ENCODE data around the gene PITPNC1. TPM values are rescaled to one million over a fixed set of nuclear protein-coding genes. Genes with fewer than 3 reads are reported as not detected.
A peak's percentile ranks its signal among the peaks of the same experiment; 100 is the strongest.

The PITPNC1 gene
- polyA plus RNA-seq, 1 of the 3 experiments (the other 2 are of a cell fraction) = 18.4 TPM

DNA sequence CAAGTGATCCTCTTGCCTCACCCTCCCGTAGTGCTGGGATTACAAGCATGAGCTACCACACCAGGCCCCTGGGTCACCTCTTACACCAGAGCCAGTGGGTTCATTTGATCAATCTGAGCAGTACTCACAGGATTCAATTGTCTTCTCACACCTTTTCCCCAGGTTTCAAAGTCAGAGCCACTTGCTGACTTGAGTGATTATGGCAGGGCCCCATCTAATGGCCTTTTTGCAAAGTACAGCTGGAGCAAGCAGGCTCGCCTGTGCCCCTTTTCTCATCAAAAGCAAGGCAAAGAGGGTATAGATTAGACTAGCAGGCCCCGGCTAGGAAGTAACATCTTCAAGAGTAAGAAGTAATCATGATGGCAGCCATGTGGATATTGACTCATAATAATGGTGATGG, 225.9 kb downstream of the PITPNC1 start:
- Histone ChIP-seq H3K4me1 (ENCODE audit: control insufficient read depth in 1 of 2, insufficient read depth in 2 of 2, low read depth in 1 of 2, low read length in 1 of 2) (peaks cover 24 to 33% of the 10 kb centered on the region in 2 experiments), H4K20me1 (ENCODE audit: insufficient read depth) (no peaks in the 10 kb centered on the region), H3K27ac (ENCODE audit: low read depth in 2 of 2, low read length in 1 of 2) (no peak overlapping the region), H3K9me3 (peaks cover 7% of the 10 kb centered on the region; the same call in 1 of the 2 replicates), H3K4me2 (no peak overlapping the region), H3K9ac (no peak overlapping the region), H3K9me2 (no peaks in the 10 kb centered on the region), H3F3A (replicated peaks; ENCODE audit: insufficient read depth) (peaks cover 7% of the 10 kb centered on the region), H3K36me3 (replicated peaks in 1 of 2; ENCODE audit: control insufficient read depth in 1 of 2, insufficient read depth in 2 of 2, low read length in 1 of 2) (no peaks in the 10 kb centered on the region), H3K27me3 (ENCODE audit: insufficient read depth) (no peaks in the 10 kb centered on the region), H2AFZ (ENCODE audit: low read depth) (no peak overlapping the region), H3K4me3 (ENCODE audit: low read depth in 2 of 2, low read length in 1 of 2) (no peak overlapping the region), H3K79me2 (ENCODE audit: insufficient read depth) (no peaks in the 10 kb centered on the region)
- ChIA-PET POLR2A (no interaction called here), CTCF (interaction anchor here (0.7 to 10.5 kb wide), 25 partner anchors 10 to 231 kb away, joined by 3 to 111 read pairs (median 4); partner anchors contain the start of gene PITPNC1)
- DNase-seq = peak; percentile 42
- 82% methylated on average over 3 of the region's 3 CpGs for WGBS (ENCODE audit: low lambda C conversion rate)
- TF ChIP-seq SMC3 (IDR thresholded peaks at IDR 0.05; ENCODE audit: low read depth, low read length) (peak; percentile 64; the same call in 1 of the 2 replicates), FOXJ3 (CRISPR knock-in tag; IDR thresholded peaks at IDR 0.05) (no peak), RAD21 (IDR thresholded peaks at IDR 0.05; ENCODE audit: low read length) (peak; percentile 85), ELF1 (IDR thresholded peaks at IDR 0.05) (no peak), RFX5 (IDR thresholded peaks at IDR 0.05; ENCODE audit: low read length) (no peak), GABPA (IDR thresholded peaks at IDR 0.05; ENCODE audit: low read depth) (no peak), FOSL2 (IDR thresholded peaks at IDR 0.05; ENCODE audit: borderline replicate concordance, low read depth) (no peak), YY1 (IDR thresholded peaks at IDR 0.05; ENCODE audit: low read depth) (no peak)
- TF ChIP-seq, protein P1, sequence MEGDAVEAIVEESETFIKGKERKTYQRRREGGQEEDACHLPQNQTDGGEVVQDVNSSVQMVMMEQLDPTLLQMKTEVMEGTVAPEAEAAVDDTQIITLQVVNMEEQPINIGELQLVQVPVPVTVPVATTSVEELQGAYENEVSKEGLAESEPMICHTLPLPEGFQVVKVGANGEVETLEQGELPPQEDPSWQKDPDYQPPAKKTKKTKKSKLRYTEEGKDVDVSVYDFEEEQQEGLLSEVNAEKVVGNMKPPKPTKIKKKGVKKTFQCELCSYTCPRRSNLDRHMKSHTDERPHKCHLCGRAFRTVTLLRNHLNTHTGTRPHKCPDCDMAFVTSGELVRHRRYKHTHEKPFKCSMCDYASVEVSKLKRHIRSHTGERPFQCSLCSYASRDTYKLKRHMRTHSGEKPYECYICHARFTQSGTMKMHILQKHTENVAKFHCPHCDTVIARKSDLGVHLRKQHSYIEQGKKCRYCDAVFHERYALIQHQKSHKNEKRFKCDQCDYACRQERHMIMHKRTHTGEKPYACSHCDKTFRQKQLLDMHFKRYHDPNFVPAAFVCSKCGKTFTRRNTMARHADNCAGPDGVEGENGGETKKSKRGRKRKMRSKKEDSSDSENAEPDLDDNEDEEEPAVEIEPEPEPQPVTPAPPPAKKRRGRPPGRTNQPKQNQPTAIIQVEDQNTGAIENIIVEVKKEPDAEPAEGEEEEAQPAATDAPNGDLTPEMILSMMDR (IDR thresholded peaks at IDR 0.05) = peak; percentile 57

DNA sequence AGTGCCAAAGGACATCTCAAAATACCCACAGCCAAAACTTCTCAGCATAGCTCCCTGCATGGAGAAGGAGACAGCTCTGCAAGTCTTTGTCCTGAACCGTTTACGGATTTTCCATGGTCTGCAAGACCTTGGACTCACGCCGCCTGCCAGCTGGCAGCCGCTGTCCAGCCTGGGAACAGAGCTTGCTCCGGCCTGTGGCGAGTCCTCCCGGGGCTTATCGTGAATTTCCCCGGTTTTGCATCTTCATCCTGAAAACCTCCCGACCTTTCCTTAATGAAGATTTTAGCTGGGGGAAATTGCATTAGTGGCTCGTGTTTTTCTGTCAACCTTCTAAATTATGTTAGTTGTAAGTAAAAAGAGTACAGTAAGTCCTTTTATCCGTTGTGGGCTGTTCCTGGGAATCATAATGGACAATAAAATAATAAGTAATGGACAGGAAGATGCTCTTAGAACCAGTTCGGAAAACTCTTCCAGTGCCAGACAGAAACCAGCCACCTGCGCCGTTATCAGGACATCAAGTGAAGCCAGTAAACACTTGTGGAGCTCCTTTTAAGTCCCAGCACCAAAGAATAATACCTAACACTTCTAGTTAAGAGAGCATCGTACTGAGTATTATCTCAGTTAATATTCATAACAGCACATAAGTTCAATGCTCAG, 228.3 kb downstream of the PITPNC1 start:
- no peaks in the 10 kb centered on the region for H3K27me3 ChIP-seq (ENCODE audit: insufficient read depth)
- no peak overlapping the region for H2AFZ ChIP-seq (ENCODE audit: low read depth)
- peaks cover 5% of the 10 kb centered on the region; the same call in 1 of the 2 replicates for H3K9me3 ChIP-seq
- no peak overlapping the region; a peak in 1 of 4 replicates for H3K4me3 ChIP-seq (ENCODE audit: low read depth in 2 of 2, low read length in 1 of 2)
- no peaks in the 10 kb centered on the region for H3K36me3 ChIP-seq (replicated peaks in 1 of 2; ENCODE audit: control insufficient read depth in 1 of 2, insufficient read depth in 2 of 2, low read length in 1 of 2)
- peaks cover 19% of the 10 kb centered on the region for H3F3A ChIP-seq (replicated peaks; ENCODE audit: insufficient read depth)
- peak; percentile 77 for DNase-seq
- ChIA-PET CTCF (interaction anchor here (0.6 to 10.5 kb wide), 24 partner anchors 11 to 235 kb away, joined by 3 to 111 read pairs (median 4); partner anchors contain the start of gene PITPNC1), POLR2A (interaction anchor here (0.5 to 2.8 kb wide), 16 partner anchors 11 to 230 kb away, joined by 3 to 17 read pairs (median 4); no protein-coding TSS in a partner anchor)
- no peaks in the 10 kb centered on the region for H3K9me2 ChIP-seq
- no peaks in the 10 kb centered on the region for H4K20me1 ChIP-seq (ENCODE audit: insufficient read depth)
- H3K79me2 ChIP-seq (ENCODE audit: insufficient read depth) = no peaks in the 10 kb centered on the region
- no peak overlapping the region for H3K9ac ChIP-seq
- H3K4me2 ChIP-seq = no peak overlapping the region
- 65% methylated on average over 17 of the region's 17 CpGs for WGBS (ENCODE audit: low lambda C conversion rate)
- H3K27ac ChIP-seq (ENCODE audit: low read depth in 2 of 2, low read length in 1 of 2) = peak overlapping the region; percentile 82 to 95; a peak in 3 of 4 replicates
- peaks cover 30 to 37% of the 10 kb centered on the region in 2 experiments for H3K4me1 ChIP-seq (ENCODE audit: control insufficient read depth in 1 of 2, insufficient read depth in 2 of 2, low read depth in 1 of 2, low read length in 1 of 2)
- TF ChIP-seq SIN3A (IDR thresholded peaks at IDR 0.05; ENCODE audit: borderline replicate concordance, low read depth, low read length) = no peak
- TF ChIP-seq RAD21 (IDR thresholded peaks at IDR 0.05; ENCODE audit: low read length) = peak; percentile 32; the same call in 1 of the 2 replicates
- peak; percentile 71 for TF ChIP-seq RCOR1 (IDR thresholded peaks at IDR 0.05; ENCODE audit: low read length)
- TF ChIP-seq, protein P2, sequence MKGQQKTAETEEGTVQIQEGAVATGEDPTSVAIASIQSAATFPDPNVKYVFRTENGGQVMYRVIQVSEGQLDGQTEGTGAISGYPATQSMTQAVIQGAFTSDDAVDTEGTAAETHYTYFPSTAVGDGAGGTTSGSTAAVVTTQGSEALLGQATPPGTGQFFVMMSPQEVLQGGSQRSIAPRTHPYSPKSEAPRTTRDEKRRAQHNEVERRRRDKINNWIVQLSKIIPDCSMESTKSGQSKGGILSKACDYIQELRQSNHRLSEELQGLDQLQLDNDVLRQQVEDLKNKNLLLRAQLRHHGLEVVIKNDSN (IDR thresholded peaks at IDR 0.05; ENCODE audit: borderline replicate concordance, low read depth) = no peak
- no peak for TF ChIP-seq EP300 (IDR thresholded peaks at IDR 0.05; ENCODE audit: borderline replicate concordance in 1 of 2, low read depth in 1 of 2, low read length in 1 of 2)
- TF ChIP-seq, protein P3, sequence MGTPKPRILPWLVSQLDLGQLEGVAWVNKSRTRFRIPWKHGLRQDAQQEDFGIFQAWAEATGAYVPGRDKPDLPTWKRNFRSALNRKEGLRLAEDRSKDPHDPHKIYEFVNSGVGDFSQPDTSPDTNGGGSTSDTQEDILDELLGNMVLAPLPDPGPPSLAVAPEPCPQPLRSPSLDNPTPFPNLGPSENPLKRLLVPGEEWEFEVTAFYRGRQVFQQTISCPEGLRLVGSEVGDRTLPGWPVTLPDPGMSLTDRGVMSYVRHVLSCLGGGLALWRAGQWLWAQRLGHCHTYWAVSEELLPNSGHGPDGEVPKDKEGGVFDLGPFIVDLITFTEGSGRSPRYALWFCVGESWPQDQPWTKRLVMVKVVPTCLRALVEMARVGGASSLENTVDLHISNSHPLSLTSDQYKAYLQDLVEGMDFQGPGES (IDR thresholded peaks at IDR 0.05; ENCODE audit: low read depth, low read length) = no peak
- no peak for TF ChIP-seq TAF1 (IDR thresholded peaks at IDR 0.05; ENCODE audit: borderline replicate concordance, low read depth, low read length)
- TF ChIP-seq MXI1 (IDR thresholded peaks at IDR 0.05; ENCODE audit: low read depth, low read length) = peak; percentile 69
- 0 out of 2 replicates have a peak, but pooled peaks have one; percentile 55 for TF ChIP-seq FOXJ3 (CRISPR knock-in tag; IDR thresholded peaks at IDR 0.05)
- no peak for TF ChIP-seq YY1 (IDR thresholded peaks at IDR 0.05; ENCODE audit: low read depth)
- TF ChIP-seq, protein P4, sequence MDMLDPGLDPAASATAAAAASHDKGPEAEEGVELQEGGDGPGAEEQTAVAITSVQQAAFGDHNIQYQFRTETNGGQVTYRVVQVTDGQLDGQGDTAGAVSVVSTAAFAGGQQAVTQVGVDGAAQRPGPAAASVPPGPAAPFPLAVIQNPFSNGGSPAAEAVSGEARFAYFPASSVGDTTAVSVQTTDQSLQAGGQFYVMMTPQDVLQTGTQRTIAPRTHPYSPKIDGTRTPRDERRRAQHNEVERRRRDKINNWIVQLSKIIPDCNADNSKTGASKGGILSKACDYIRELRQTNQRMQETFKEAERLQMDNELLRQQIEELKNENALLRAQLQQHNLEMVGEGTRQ (IDR thresholded peaks at IDR 0.05; ENCODE audit: borderline replicate concordance, low read depth, low read length) = no peak
- peak; percentile 63 for TF ChIP-seq CHD2 (IDR thresholded peaks at IDR 0.05; ENCODE audit: low read length, partially characterized antibody)
- no peak for TF ChIP-seq POLR2AphosphoS5 (IDR thresholded peaks at IDR 0.05; ENCODE audit: low read depth, low read length)
